Inflammatory macrophage (primary cell): Measurements from ENCODE around the gene SLC25A26.

Experiments
- DNase-seq, 2 donors: peaks; one replicate each; pipeline ENCODE4 v3.0.0-alpha.2; 2020 to 2022

The SLC25A26 gene

GRCh38 chr3:66378256-66378655, 157.5 kb downstream of the SLC25A26 start:
- no peak for DNase-seq

- DNase-seq: no peak
These were observed 158.8 kb downstream of the SLC25A26 start for GRCh38 chr3:66379565-66379964.

DNA sequence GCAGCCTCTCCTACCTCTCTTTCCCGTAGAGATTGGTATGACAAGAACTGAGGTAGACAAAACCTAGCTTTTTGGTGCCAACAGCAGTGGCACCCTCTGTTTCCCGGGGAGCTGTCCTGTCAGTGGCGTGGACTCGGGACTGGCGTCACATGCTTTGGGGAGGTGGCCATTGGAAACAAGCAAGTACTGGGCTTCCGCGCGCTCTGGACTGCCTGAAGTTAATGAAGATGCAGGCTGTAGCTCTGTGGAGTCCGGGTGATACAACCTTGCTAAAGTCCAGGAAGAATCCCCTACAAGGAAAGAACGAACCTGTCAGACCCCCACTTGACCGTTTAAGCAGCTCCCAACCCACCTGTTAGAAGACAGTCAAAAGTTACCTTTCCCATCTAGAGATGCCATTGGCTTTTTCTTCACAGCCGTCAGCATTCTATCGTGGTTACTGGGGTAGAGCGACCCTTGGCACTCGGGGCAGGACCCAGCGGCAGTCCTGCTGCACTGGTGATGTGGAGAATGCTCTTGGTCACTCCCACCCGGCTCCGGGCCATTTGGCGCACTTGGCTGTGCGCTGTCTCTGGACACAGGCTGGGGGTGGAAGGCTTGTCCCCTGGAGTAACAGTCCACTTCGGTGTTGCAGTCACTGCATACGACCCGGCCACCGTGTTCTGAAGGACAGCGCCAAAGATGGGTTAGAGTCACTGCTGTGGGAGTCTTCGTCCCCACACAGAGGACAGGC, 159.6 kb downstream of the SLC25A26 start:
- no peak for DNase-seq

DNA sequence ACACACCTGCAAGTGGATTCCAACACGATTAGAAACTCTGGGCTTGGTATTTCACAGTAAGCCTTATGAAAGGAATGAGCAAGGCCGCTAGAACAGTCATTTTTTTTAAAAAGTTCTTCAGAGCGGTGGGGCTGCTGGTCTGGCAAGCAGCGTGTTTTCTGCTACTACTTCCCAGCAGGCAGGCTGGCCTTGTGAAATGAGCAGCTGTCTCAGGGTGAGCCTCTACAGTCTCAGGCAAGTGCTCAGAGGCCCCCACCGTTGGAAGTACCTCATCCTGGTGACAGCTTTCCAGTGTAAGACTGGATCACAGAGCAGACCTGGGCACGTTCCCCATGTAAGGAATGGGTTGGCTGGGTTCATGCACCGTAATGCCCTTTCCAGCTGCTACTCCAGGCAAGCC, 160.8 kb downstream of the SLC25A26 start:
- no peak for DNase-seq

GRCh38 chr3:66382142-66382541, 161.3 kb downstream of the SLC25A26 start:
- DNase-seq: no peak

DNA sequence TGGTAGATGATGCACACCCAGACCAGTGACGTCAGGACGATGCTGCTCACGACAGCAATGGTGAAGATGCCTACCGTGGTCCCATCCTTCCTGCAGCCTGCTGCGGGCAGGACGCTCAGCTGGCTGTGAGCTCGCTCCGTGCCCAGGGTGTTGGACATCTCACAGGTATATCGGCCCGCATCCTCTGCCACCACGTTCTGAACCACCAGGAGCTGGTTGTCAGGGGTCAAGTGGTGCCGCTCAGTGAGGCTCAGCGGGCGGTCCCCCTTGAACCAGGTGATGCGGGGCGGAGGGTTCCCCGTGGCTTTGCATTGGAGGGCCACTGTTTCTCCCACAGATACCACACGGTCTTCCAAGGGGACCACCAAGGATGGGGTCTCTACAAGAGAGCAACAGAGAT, 162.2 kb downstream of the SLC25A26 start:
- no peak for DNase-seq

DNA sequence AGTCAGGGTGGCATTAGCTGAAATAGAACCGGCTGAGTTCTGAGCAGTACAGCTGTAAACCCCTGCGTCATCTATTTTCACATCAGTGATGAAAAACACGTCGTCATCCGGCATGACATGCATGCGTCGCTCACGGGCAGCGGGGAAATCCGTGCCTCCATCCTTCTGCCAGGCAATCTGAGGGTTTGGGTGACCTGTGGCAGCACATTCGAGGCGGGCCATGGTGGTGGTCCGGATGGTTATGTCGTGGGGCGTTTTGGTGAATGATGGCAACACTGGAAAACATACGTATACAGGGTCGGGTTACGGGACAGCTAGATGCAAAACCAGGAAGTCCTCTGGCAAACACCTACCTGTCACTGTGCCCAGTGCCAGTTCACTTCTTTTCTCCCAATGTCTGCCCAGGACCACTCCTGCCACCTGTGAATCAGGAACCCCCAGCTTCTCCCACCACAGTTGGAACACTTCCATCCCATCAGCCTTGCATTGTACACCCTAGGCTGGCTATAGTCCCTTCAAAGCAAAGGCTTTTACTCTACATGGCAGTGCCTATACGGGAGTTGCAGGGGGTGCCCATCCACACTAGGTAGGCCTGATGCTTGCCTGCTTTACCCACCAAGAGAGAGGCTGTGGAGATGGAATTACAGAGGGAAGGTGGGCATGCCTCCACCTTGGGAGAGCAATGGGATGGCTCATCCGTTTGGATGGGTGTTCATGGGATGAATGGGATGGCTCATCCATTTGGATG, 163.4 kb downstream of the SLC25A26 start:
- no peak for DNase-seq

- no peak for DNase-seq
These were observed 164.3 kb downstream of the SLC25A26 start for GRCh38 chr3:66385066-66385465.

GRCh38 chr3:66386011-66386924, 165.5 kb downstream of the SLC25A26 start:
- no peak for DNase-seq

GRCh38 chr3:66386925-66387650, 166.3 kb downstream of the SLC25A26 start:
- no peak for DNase-seq

DNA sequence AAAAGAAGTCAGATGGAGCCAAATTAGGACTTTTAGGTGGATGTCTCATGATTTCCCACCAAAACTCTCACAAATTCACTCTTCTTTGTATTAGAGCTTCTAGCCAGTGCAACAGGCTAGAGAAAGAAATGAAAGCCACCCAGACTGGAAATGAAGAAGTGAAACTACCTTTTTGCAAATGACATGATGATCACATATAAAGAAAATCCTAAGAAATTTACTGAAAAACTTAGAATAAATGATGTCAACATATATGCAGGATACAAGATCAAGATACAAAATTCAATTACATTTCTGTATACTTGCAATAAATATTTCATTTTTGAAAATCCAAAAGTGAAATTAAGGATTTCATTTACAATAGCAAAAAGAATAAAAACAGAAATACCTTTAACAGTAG, 169.2 kb downstream of the SLC25A26 start:
- peak; percentile 23 to 30 for DNase-seq

GRCh38 chr3:66392512-66392911, 171.7 kb downstream of the SLC25A26 start:
- no peak for DNase-seq

DNA sequence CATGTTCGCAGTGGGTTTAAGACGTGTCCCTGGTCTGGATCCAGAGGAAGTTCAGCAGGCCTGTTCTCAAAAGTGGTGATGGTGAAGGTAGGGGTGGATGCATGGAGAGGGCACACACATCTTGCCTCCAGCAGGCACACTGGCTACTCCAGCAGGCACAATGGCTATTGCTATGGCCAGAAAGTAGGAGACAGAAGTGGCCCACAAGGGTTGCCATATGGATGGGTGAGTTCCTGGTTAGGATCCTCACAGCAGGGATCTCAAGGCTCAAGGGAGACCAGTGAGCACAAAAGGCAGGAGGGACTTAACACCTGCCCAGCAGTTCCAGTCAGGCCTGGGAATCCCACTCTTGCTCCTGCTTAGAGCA, 172.1 kb downstream of the SLC25A26 start:
- no peak for DNase-seq

DNA sequence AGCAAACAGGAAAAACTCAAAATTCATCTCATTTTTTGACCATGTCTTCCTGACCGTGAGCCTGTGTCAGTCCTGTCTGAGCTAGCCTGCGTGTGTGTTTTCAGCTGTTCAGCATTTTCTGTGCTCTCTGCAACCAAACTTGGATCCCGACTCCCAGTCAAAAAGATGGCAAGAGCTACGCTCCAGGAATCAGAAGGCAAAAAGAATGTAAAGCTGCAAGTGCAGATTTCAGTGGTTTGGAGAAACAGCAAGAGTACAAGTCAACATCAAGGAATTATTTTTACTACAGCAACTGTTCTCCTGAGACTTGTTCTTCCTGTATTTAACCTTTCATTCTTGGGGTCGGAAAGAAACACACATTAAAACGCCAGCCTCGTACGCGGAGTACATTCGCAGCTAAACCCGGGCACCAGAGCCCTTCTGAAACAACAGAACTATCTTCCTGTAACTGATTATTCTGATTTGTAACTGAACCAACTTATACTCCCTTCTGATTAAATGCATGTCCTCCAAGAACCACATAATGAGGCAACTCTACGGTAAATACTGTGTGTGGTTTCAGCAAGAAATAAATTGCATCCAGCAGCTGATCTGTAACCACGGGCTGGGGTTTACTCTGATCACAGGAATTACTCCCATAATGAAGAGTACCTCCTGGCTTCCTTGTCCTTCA, 172.7 kb downstream of the SLC25A26 start:
- no peak for DNase-seq

GRCh38 chr3:66394019-66394752, 173.4 kb downstream of the SLC25A26 start:
- no peak for DNase-seq

GRCh38 chr3:66394753-66395249, 174.0 kb downstream of the SLC25A26 start:
- DNase-seq: no peak

GRCh38 chr3:66395635-66396034, 174.8 kb downstream of the SLC25A26 start:
- no peak for DNase-seq

GRCh38 chr3:66396161-66396760, 175.5 kb downstream of the SLC25A26 start:
- no peak for DNase-seq

DNA sequence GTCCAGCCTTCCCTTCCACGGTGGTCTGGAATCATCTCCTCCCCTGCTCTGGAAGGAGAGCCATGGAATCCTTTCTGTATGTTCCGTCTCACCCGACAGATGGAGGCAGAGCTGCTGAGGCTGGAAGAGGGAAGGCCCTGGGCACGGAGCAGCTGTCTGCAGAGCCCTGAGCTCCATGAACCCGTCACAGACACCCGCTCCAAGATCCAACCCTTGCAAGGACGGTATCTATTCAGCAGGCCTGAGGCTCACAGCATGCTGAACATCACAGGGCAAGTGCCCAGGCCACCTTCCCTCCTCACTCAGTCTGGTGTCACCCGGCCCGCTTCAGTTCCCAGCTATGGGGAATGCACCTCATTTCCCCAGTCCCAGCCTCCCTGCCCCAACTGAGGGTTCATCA, 176.1 kb downstream of the SLC25A26 start:
- no peak for DNase-seq

GRCh38 chr3:66397745-66398144, 176.9 kb downstream of the SLC25A26 start:
- peak; percentile 72 to 76 for DNase-seq
